T-helper 2 cell (primary cell): ENCODE data around the gene CHI3L1.

Experiments
- DNase-seq, 5 experiments: peaks; one replicate each; pipeline versions ENCODE4 v3.0.0 to v3.0.0-alpha.2; 2012 to 2022

Gene CHI3L1

DNA sequence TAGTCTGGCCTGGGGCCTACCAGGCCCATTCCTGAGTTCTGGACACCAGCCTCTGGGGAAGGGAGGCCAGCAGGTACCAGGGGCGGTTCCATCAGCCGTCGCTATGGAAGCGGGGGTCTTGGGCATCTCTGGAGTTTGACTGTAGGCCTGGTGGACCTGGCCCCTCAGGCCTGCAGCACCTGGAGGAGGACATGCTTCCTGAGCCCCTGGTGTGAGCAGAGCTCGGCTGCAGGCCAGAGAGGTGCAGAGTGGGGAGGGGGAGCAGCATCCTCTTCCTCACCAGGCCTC, 18.6 kb downstream of the CHI3L1 start:
- DNase-seq: no peak

DNA sequence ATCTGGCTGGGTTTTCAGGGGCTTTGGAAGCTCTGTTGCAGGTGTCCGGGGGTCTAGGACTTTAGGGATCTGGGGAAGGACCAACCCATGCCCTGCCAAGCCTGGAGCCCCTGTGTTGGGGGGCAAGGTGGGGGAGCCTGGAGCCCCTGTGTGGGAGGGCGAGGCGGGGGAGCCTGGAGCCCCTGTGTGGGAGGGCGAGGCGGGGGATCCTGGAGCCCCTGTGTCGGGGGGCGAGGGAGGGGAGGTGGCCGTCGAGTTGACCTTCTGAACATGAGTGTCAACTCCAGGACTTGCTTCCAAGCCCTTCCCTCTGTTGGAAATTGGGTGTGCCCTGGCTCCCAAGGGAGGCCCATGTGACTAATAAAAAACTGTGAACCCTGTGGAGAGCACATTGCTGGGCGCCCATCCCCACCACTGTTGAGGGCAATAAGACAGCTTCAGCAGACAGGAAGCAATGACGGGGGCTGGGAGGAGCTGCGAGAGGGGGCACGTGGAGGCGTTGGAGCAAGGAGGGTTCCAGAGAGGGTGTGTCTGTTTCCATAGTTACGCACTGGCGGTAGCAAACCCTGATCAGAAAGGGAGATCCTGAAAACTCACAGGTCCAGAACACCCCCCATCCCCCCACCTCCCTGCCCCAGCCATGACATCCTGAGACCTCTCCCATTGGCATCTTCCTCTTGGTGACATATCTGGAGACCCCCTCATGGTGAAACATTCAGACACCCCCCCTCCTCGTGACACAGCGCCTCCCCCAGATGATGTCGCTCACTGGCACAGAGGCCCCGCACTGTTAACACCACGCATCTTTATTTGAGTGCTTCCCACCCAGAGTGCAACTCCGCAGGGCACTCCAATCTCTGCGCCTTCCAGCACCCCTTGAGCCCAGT, 19.2 kb downstream of the CHI3L1 start:
- DNase-seq: peak in 1 of 5 experiments; percentile 4

DNA sequence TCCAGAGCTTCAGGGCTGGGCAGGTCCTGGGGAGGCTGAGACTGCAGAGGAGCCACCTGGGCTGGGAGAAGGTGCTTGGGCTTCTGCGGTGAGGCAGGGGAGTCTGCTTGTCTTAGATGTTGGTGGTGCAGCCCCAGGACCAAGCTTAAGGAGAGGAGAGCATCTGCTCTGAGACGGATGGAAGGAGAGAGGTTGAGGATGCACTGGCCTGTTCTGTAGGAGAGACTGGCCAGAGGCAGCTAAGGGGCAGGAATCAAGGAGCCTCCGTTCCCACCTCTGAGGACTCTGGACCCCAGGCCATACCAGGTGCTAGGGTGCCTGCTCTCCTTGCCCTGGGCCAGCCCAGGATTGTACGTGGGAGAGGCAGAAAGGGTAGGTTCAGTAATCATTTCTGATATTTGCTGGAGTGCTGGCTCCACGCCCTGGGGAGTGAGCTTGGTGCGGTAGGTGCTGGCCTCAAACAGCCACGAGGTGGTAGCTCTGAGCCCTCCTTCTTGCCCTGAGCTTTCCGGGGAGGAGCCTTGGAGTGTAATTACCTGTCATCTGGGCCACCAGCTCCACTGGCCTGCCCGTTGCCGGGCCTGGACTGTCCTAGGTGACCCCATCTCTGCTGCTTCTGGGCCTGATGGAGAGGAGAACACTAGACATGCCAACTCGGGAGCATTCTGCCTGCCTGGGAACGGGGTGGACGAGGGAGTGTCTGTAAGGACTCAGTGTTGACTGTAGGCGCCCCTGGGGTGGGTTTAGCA, 20.1 kb downstream of the CHI3L1 start:
- peak in 1 of 5 experiments; percentile 11 for DNase-seq

DNA sequence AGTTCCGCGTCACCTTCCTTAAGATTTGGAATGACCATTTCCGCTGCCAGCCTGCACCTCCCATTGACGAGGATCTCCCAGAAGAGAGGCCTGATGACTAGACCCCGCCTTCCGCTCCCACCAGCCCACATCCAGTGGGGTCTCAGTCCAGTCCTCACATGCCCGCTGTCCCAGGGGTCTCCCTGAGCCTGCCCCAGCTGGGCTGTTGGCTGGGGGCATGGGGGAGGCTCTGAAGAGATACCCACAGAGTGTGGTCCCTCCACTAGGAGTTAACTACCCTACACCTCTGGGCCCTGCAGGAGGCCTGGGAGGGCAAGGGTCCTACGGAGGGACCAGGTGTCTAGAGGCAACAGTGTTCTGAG, 20.7 kb downstream of the CHI3L1 start:
- no peak for DNase-seq

DNA sequence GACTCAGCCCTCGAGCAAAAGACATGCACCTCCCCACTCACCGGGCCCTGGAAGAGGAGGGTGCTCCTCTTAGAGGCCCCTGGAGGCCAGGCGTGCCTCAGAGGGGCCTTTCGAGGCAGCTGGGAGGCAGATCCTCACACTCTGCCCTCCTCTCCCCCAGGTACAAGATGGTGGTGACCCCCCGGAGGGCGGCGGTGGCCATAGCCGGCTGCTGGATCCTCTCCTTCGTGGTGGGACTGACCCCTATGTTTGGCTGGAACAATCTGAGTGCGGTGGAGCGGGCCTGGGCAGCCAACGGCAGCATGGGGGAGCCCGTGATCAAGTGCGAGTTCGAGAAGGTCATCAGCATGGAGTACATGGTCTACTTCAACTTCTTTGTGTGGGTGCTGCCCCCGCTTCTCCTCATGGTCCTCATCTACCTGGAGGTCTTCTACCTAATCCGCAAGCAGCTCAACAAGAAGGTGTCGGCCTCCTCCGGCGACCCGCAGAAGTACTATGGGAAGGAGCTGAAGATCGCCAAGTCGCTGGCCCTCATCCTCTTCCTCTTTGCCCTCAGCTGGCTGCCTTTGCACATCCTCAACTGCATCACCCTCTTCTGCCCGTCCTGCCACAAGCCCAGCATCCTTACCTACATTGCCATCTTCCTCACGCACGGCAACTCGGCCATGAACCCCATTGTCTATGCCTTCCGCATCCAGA, 21.3 kb downstream of the CHI3L1 start:
- no peak for DNase-seq

DNA sequence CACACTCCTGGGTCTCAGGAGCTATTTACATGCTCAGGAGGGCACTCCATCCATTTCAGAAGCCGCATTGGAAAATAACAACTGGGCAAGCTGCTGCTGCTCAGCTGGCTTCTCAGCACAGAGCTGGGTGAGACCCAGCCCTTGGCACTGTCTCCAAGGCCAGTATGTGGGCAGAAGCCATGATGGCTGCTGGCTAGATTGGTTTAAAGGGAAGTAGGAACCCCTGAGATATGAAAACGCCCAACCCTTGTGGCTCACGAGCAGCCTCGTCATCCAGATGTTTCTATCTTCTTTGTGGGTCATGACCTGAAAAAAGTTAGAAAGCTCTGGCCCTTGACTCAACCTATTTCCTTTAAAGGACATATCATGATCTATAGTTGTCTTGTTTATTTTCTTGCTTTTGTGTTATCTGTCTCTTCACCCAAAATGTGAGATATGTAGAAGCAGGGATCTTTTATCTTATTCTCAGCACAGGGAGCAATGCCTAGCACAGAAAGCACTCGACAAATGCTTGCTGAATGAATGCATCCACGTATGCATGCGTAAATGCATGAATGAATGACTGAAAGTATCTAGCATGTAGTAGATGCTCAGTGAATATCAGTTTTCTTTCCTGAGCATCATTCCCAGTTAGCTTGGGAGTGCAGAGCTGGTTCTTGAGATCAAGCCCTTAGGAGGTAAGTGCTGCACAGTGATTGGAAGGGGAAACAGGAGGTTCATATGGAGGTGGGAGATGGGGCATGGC, 22.4 kb downstream of the CHI3L1 start:
- DNase-seq: no peak

DNA sequence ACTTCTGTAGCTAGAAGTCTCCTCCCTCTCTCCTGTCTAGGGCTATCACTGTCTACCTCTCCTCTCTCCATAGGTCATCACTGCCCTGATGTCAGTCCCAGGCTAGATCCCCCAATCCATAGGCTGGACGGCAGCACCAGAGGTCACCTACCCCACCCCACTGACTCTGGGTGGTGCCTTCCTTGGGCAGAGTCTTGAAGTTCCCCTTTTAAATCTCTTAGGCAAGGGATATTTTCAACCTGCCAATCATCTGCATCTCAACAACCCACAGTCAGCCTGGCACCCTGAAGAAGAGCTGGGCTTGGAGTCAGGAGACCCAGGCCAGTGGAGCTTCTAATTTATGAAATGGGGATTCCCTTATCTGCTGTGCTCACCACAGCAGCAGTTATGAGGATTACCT, 24.1 kb downstream of the CHI3L1 start:
- no peak for DNase-seq

DNA sequence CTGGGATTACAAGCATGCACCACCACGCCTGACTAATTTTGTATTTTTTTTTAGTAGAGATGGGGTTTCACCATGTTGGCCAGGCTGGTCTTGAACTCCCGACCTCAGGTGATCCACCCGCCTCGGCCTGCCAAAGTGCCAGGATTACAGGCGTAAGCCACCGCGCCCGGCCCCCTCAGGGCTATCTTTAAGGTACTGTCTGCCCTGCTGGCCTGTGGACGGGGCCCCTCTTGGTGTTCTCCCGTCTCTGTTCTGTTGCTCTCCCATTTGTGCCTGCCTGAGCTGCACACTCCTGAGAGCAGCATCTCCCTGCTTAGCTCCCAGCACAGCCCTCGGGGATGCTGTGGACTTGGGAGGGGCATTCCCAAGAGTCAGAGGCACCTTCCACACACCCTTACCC, 24.8 kb downstream of the CHI3L1 start:
- DNase-seq: no peak

DNA sequence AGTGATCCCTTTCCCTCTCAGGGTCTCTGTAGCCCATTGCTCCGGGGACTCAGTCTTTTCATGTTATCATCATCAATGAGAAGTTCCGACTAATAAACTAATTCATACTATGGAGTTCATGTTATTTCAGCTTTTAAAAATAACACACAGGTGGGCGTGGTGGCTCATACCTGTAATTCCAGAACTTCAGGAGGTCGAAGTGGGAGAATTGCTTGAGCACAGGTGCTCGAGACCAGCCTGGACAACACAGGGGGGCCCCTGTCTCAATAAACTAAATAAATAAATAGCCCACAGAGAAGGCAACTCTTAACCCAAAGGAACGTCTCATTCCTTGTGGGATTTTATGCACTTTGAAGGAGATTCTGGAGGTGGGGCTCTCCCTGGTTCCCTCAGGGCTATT, 25.3 kb downstream of the CHI3L1 start:
- no peak for DNase-seq

DNA sequence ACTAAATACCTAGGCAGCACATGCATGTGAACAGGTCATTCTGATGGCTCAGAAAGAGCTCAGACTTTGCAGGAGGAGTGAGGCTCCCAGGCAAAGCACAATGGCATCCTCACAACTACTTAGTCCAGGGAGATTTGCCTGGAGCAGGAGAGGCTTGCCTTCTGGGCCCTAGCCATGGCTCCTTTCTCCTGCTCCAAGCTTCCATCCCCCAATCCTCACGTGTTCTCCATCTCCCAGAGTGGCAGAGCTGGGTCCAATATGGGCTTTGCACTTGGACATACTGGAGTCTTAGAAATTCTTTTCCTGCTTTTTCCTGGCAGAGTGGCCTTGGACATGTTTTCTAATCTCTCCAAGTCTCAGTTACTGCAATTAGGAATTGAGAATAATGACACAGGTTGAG, 26.7 kb downstream of the CHI3L1 start:
- no peak for DNase-seq

DNA sequence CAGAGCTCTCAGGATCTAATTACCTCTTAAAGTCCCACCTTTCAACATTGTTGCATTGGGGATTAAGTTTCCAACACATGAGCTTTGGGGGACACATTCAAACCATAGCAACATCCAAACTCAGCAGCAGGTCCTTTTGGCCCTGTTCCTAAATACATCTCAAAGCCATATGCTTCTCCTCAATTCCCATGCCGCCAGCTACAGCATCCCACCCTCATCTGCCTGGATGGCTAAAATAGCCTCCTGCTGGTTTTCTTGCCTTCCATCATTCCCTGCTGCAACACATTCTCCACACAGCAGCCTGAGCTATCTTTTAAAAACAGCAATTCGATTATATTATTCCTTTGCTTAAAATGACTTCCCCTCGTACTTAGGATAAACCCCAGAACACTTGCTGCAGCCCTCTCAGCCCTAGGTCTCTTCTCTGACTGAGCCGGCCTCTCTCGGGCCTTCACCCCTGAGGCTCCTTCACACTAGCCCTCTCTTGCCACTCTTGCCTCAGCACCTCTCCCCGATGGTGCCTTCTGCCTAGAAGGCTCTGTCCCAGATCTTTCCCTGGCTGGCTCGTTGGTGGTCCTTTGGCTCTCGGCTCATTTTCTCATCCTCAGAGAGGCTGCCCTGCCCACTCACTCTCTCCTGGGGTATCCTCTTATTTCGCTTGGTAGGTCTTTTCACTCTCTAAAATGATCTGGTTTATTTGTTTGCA, 27.4 kb downstream of the CHI3L1 start:
- DNase-seq: no peak

DNA sequence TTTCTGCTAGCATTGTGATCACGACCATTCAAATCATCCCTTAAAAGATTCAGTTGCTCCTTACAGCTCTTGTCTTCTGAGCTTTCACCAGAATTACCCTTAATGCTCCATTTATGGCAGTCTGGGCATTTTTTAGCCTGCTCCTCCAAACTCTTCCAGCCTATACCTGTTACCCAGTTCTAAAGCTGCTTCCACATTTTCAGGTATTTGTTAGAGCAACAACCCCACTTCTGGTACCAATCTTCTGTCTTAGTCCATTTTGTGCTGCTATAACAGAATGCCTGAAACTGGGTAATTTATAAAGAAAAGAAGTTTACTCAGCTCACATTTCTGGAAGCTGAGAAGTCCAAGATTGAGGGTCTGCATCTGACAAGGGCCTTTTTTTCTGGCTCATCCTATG, 28.1 kb downstream of the CHI3L1 start:
- no peak for DNase-seq

DNA sequence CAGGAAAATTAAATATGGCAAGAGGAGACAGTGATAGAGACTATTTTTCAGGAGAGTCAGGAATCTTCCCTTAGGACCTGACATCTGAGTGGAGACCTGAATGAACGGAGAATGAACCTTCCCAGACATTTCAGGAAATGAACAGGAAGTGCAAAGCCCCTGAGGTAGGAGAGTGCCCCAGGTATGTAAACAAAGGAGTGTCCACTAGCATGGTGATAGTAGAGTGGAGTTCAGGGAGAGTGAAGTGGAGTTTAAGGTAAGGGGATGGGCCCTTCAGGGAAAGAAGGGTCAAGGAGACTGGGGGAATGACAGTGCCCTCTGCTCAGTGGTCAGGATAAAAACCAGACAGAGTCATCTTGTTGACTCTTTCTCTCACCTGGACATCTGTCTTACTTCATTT, 30.2 kb downstream of the CHI3L1 start:
- no peak for DNase-seq

DNA sequence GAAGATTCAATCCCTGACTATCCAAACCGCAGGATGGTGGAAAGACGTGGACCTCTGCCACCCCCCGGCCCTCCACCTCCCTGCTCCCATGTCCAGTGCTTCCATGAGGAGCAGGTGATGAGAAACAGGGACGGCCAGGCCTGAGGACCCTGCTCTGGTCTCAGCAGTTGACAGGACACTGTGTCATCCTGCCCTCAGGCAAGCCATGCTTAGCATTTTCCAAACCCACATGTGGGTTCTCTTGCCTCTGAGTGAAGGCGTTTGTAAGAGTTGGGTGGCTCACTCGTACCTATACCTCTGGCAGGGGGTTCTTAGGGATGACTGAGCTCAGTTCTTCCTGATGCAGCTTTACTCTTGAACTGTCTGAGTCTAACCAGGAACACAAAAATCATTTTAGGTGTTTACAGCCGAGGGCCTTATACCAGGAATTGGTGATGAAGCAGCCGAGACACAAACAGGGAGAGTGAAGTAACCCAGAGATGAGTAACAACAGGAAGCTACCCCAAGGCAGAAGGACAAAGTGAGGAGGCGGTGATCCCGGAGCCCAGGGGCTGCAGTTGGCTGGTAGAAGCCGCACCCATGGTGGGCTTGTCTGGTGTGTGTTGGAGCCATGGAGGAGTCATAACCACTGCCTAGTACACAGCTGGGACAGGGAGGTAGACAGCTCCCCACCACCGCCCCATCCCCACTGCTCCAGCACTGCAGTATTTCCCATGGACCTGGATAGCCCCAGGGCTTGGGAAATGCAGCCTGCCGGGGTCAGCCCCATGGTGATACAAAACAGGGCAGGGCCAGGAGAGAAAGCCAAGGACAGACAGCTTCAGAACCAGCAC, 32.3 kb downstream of the CHI3L1 start:
- DNase-seq: no peak

DNA sequence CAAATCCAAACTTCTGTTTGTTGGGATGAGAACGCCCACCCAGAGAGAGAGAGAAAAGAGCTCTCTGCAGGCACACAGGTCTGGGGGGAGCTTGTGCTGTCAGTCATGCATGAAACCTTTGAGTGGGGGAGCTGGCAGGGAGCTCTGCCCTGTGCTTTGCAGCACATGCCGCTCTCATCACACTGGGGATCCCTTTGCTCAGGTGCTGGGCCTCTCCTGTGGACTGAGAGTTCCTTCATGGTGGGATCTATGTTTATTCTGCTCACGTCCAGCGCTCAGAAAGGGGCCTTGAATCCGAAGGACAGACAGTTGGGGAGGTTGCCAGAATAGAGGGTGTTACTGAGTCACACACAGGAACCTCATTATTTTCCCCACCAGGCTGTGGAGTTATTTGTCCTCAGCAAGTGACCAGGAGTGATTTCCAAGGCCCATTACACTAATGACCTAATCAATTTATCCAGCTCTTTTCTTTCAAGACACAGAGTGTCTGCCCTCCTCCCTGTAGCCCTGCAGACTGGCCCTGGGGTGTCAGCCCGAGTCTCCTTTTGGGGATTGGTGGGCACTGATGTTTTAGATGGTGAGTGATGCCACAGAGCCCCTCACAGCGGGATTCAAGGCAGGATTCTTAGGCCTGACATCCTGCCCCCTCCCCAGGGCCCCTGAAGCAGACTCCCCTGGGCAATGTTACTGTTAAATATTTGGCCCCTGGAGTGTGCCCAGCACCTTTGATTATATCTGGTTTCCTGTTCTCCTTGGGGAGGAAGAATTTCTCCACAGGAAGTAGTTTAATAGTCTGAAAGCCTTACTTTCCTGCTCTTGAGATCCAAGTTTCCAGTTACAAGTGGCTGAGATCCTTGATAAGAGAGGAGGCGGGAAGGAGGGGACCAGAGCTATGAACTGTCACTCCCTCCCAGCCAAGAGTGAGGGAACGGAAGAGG, 33.2 kb downstream of the CHI3L1 start:
- DNase-seq: no peak

DNA sequence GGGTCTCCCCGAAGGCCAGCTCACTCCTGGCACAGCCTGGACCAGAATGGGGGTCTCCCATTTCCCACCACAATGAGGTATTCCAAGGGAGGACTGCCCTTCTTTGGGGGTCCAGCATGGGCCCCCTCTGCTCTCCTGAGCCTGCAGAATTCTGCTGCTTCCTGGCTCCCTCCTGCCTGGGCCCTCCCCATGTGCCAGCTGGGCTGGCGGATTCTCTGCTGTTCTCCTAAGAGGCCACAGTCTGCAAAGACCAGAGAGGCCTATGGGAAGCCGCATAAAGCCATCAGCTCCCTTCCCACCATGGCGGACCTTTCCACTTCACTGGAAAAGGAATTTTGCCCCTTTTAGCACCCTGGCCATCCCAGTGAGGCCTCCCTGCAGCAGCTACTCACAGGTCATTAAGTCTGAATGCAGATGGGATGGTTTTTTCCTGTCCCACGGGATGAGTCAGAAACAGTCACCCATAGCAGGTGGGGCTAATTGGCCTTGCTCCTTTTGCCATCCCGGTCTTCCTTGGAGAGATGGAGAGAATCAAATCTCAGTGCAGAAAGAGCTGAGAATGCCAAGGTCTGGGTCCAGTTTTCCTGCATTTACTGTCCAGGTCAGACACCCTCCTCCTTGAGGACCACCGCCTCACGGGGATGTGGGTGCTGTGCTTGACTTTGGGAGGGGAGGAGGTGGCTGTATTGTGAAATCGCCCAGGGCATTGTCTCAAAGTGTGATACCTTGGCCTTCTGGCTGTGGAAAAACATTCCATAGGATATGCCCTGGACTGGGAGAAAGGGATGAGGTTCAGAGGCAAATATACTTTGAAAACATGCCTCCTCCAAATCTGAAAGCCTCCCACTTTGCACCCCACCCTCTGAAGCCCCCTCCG, 34.1 kb downstream of the CHI3L1 start:
- DNase-seq: no peak

DNA sequence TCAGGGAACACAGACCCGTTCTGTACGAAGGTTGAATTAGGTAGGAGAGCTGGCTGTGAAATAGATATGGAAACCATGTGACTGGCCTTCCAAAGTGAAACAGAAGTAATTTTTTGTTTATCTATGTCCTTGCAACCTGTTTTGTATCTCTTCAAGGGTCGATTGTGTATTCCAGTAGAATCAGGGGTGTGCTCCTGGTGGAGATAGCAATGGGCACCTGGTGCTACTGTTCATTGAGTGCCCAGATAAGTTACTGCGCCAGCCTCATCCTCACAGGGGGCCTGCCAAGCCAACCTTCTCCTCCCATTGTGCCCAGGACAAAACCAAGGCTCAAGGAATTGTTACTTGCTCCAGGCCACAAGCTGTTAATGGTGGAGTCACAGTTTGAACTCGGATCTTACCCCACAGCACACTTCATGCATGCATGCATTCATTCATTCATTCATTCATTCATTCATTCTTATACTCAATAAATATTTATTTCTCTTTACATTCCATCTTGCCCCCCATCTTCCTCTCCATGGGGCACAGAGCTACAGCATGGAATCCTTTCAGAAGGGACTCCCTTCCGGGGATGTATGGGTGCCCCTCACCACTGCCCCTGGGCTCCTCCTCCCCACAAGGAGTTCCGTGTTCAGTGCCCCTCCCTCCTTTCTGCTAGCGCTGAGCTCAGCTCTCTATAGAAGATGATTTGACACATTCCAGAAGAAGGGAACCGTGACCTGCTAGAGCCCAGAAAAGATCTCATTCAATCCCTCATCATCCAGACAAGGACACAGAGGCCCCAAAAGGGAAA, 34.9 kb downstream of the CHI3L1 start:
- no peak for DNase-seq

DNA sequence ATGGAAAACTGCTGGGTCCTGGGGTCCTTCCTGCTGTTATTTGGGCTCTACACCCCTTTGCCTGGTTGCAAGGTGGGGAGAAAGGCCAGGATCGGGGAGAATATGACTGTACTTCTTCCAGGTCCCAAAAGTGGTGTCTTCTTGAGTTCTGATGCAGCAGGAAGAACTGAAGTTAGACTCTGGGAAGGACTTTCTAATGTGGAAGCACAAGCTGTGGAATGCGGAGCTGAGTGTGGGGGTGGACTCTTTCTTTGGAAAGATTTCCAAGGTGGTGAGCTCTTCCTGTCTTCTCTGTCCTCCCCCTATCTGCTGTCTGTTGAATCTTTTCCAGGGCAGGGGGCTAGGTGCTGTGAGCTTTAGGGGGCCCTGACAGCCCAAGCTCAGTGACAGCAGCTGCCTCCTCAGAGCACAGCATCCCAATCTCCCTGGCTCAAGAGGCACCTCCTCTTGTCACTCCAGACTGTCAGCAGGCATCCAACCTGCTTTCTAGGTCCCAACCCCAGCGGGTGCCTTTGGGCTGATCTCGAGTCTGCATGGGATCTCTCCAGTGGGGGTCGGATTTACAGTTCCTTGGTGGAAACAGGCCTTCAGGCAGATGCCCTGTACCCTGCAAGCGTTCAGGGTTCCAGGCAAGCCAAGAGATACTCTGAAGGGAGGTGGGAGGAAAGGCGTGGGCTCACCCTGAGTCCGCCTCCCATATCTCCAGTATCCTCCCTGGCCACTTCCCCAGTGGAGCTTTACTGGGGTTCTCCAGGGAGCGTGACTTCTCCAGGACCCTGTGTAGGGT, 35.8 kb downstream of the CHI3L1 start:
- DNase-seq: no peak
